Stomach (tissue), 4 donors: ENCODE data around the gene SLC4A4.

Experiments used
- CTCF ChIP-seq, 7 experiments: fragments of 450-650 bp in 4 of 7; fragments of 200-600 bp in 3 of 7; sonication (generic) in 3 of 7; IDR thresholded peaks; one replicate each; pipeline ENCODE4 v1.5.1; 2016 to 2019; ENCODE audit warnings: antibody characterized with exemption in 7 of 7, control low read depth in 2 of 7, mild to moderate bottlenecking in 1 of 7
- POLR2A ChIP-seq, 4 donors: fragments of 450-650 bp; IDR thresholded peaks; one replicate each; pipeline ENCODE4 v1.6.1; 2016; ENCODE audit warnings: antibody characterized with exemption in 4 of 4, control low read depth in 2 of 4, mild to moderate bottlenecking in 1 of 4, moderate library complexity in 1 of 4

GRCh38 chr4:71470524-71470923 is 131.7 kb downstream of the SLC4A4 start:
- no peak for TF ChIP-seq POLR2A (IDR thresholded peaks at IDR 0.05)
- no peak for TF ChIP-seq CTCF (IDR thresholded peaks at IDR 0.05)
